Transverse colon (tissue), 4 donors: Measurements from ENCODE around the gene ZSWIM4. TPM values are rescaled to one million over a fixed set of nuclear protein-coding genes. Genes with fewer than 3 reads are reported as not detected.

Experiments used
- DNase-seq: peaks from one replicate; pipeline ENCODE4 v3.0.0-alpha.2; 2019
- H3K27ac ChIP-seq, 4 donors: fragments of 200-600 bp; sonication (generic); 2 replicates each; pipeline ENCODE4 v1.5.1; 2016 to 2018; ENCODE audit warnings: inconsistent platforms in 4 of 4
- H3K27me3 ChIP-seq: fragments of 200-600 bp; sonication (generic); 2 replicates; pipeline ENCODE4 v1.5.1; 2017; ENCODE audit warnings: inconsistent platforms
- H3K36me3 ChIP-seq, 4 donors: fragments of 200-600 bp; sonication (generic); 2 replicates each; pipeline ENCODE4 v1.5.1; 2017 to 2019; ENCODE audit warnings: inconsistent platforms in 4 of 4
- H3K4me1 ChIP-seq, 4 donors: fragments of 200-600 bp; sonication (generic); 2 replicates each; pipeline ENCODE4 v1.5.1; 2017 to 2020; ENCODE audit warnings: inconsistent platforms in 4 of 4
- H3K4me3 ChIP-seq, 4 donors: fragments of 200-600 bp; sonication (generic); 1 replicate in 1 of 4; 2 replicates in 3 of 4; pipeline versions ENCODE4 v1.5.1 to v1.6.1; 2017 to 2019; ENCODE audit warnings: inconsistent platforms in 4 of 4
- H3K9me3 ChIP-seq, 2 donors: fragments of 200-600 bp; sonication (generic); 2 replicates each; pipeline ENCODE4 v1.5.1; 2017 to 2019; ENCODE audit warnings: inconsistent platforms in 2 of 2
- CTCF ChIP-seq, 5 experiments: fragments of 200-600 bp in 3 of 5; fragments of 450-650 bp in 2 of 5; sonication (generic) in 3 of 5; IDR thresholded peaks; 1 replicate in 2 of 5; 2 replicates in 3 of 5; pipeline ENCODE4 v1.5.1; 2016 to 2017; ENCODE audit warnings: antibody characterized with exemption in 5 of 5, inconsistent platforms in 3 of 5, mild to moderate bottlenecking in 2 of 5, moderate library complexity in 1 of 5
- EP300 ChIP-seq: sonication (generic); formaldehyde crosslinking; IDR thresholded peaks from one replicate; pipeline ENCODE4 v1.6.1; 2017; ENCODE audit warnings: antibody characterized with exemption, low read depth
- POLR2A ChIP-seq: fragments of 450-650 bp; IDR thresholded peaks from one replicate; pipeline ENCODE4 v1.6.1; 2016; ENCODE audit warnings: antibody characterized with exemption, mild to moderate bottlenecking, moderate library complexity
- POLR2AphosphoS5 ChIP-seq, 3 donors: sonication (generic); formaldehyde crosslinking; IDR thresholded peaks; one replicate each; pipeline ENCODE4 v1.6.1; 2016; ENCODE audit warnings: antibody characterized with exemption in 3 of 3
- WGBS, 2 donors: methylation state at CpG; one replicate each; pipeline ENCODE4 v1.1.5; 2018; ENCODE audit warnings: low coverage in 1 of 2; 5-methylcytosine and 5-hydroxymethylcytosine counted together
- in situ Hi-C, 4 donors: fragments of 200-750 bp; cut with MboI; loops; one replicate each; pipeline versions ENCODE4 v1.15.0 to v1.15.1; 2017; ENCODE audit warnings: low sequenced_read_pairs in 3 of 4, low pct_ligation_motif_present in 1 of 4, low pct_unique_long_range_greater_than_20kb in 1 of 4
- intact Hi-C: fragments of 100-400 bp; cut with DNase I; formaldehyde crosslinking; loops from one replicate; pipeline ENCODE4 v1.15.1; 2023; ENCODE audit warnings: low total_unique reads
- total RNA-seq, 4 donors: library from RNA; depleted of rRNA; stranded (reverse); fragments of >200 nt; gene quantifications; one replicate each; pipeline ENCODE4 v1.1.0, GENCODE V29; 2016

The ZSWIM4 gene
- total RNA-seq, 4 donors from 2014 or later, result 2.3 to 5.1 (median 2.9) TPM

- in situ Hi-C loops, result no loop called here
- 90% methylated on average over 9 of the region's 11 CpGs; no CpG with 5 or more reads in 1 of the 2 donors for WGBS, 2 donors
- no peaks in the 10 kb centered on the region for H3K9me3 ChIP-seq
- no peak for TF ChIP-seq POLR2A
- no peak for TF ChIP-seq CTCF (IDR thresholded peaks at IDR 0.05)
- no peak for TF ChIP-seq POLR2AphosphoS5 (IDR thresholded peaks at IDR 0.05)
- H3K4me3 ChIP-seq, result no peak overlapping the region
- no peak for DNase-seq
- H3K4me1 ChIP-seq, result no peaks in the 10 kb centered on the region
- intact Hi-C loops, result no loop called here
- H3K27me3 ChIP-seq, result no peaks in the 10 kb centered on the region
- no peak overlapping the region for H3K27ac ChIP-seq
- H3K36me3 ChIP-seq, result peaks cover 0 to 3% (median 0%) of the 10 kb centered on the region in 4 donors
Measured at GRCh38 chr19:13819238-13819637, 24.0 kb downstream of the ZSWIM4 start.

- 100% methylated on average over 1 to 2 of the region's 2 CpGs for WGBS, 2 donors
- Histone ChIP-seq H3K36me3 (no peaks in the 10 kb centered on the region), H3K27me3 (no peaks in the 10 kb centered on the region), H3K9me3 (no peaks in the 10 kb centered on the region), H3K27ac (no peak overlapping the region), H3K4me3 (no peak overlapping the region), H3K4me1 (no peaks in the 10 kb centered on the region)
- intact Hi-C loops, result no loop called here
- DNase-seq, result no peak
- in situ Hi-C loops, result no loop called here
- no peak for TF ChIP-seq POLR2AphosphoS5 (IDR thresholded peaks at IDR 0.05)
- TF ChIP-seq POLR2A, result no peak
- TF ChIP-seq EP300, result no peak
- no peak for TF ChIP-seq CTCF (IDR thresholded peaks at IDR 0.05)
Measured at GRCh38 chr19:13821292-13821691, 26.0 kb downstream of the ZSWIM4 start.

- H3K4me3 ChIP-seq, result no peak overlapping the region
- no peaks in the 10 kb centered on the region for H3K9me3 ChIP-seq
- no peaks in the 10 kb centered on the region for H3K4me1 ChIP-seq
- in situ Hi-C loops, result no loop called here
- 81 to 100% methylated on average over 1 to 8 of the region's 8 CpGs for WGBS, 2 donors
- peak overlapping the region in 1 of 4 donors; percentile 55 for H3K27ac ChIP-seq
- intact Hi-C loops, result no loop called here
- no peaks in the 10 kb centered on the region for H3K27me3 ChIP-seq
- no peak for TF ChIP-seq POLR2AphosphoS5 (IDR thresholded peaks at IDR 0.05)
- no peak for TF ChIP-seq POLR2A
- TF ChIP-seq CTCF (IDR thresholded peaks at IDR 0.05), result no peak
- TF ChIP-seq EP300, result no peak
- H3K36me3 ChIP-seq, result no peaks in the 10 kb centered on the region
- DNase-seq, result no peak
Measured at GRCh38 chr19:13823256-13823655, 28.0 kb downstream of the ZSWIM4 start.

GRCh38 chr19:13823901-13824300, 28.7 kb downstream of the ZSWIM4 start:
- Histone ChIP-seq H3K27me3 (no peaks in the 10 kb centered on the region), H3K27ac (no peak overlapping the region), H3K9me3 (no peaks in the 10 kb centered on the region), H3K36me3 (no peaks in the 10 kb centered on the region), H3K4me3 (no peak overlapping the region), H3K4me1 (no peaks in the 10 kb centered on the region)
- in situ Hi-C loops, result no loop called here
- WGBS, 2 donors, result 86 to 93% methylated on average over 1 to 2 of the region's 2 CpGs
- intact Hi-C loops, result no loop called here
- no peak for DNase-seq
- TF ChIP-seq POLR2A, result no peak
- no peak for TF ChIP-seq CTCF (IDR thresholded peaks at IDR 0.05)
- TF ChIP-seq EP300, result no peak
- TF ChIP-seq POLR2AphosphoS5 (IDR thresholded peaks at IDR 0.05), result no peak
